Ishikawa (cell line): ENCODE measurements around the gene LCLAT1.

Experiments used
- CEBPB ChIP-seq: IDR thresholded peaks from 2 replicates; pipeline ENCODE4 v1.6.1; 2012
- CREB1 ChIP-seq: IDR thresholded peaks from 2 replicates; pipeline ENCODE4 v1.6.1; 2012; ENCODE audit warnings: low read depth
- EGR1 ChIP-seq: IDR thresholded peaks from 2 replicates; pipeline ENCODE4 v1.6.1; 2012
- EP300 ChIP-seq: IDR thresholded peaks from 2 replicates; pipeline ENCODE4 v1.6.1; 2012; ENCODE audit warnings: borderline replicate concordance
- FOXM1 ChIP-seq: IDR thresholded peaks from 2 replicates; pipeline ENCODE4 v1.6.1; 2012; ENCODE audit warnings: low read depth, borderline replicate concordance
- MAX ChIP-seq: IDR thresholded peaks from 2 replicates; pipeline ENCODE4 v1.6.1; 2012
- NFIC ChIP-seq: IDR thresholded peaks from 2 replicates; pipeline ENCODE4 v1.6.1; 2012
- RAD21 ChIP-seq: IDR thresholded peaks from 2 replicates; pipeline ENCODE4 v1.6.1; 2012; ENCODE audit warnings: low read depth
- REST ChIP-seq: IDR thresholded peaks from 2 replicates; pipeline ENCODE4 v1.6.1; 2012; ENCODE audit warnings: low read depth, mild to moderate bottlenecking
- TAF1 ChIP-seq: IDR thresholded peaks from 2 replicates; pipeline ENCODE4 v1.6.1; 2012; ENCODE audit warnings: low read depth, mild to moderate bottlenecking
- TCF12 ChIP-seq: IDR thresholded peaks from 2 replicates; pipeline ENCODE4 v1.6.1; 2012; ENCODE audit warnings: low read depth
- TEAD4 ChIP-seq: IDR thresholded peaks from 2 replicates; pipeline ENCODE4 v1.6.1; 2012
- YY1 ChIP-seq: IDR thresholded peaks from 2 replicates; pipeline ENCODE4 v1.6.1; 2012; ENCODE audit warnings: low read depth
- ZBTB7A ChIP-seq: IDR thresholded peaks from 2 replicates; pipeline ENCODE4 v1.6.1; 2012; ENCODE audit warnings: low read depth
- TF ChIP-seq, protein P1 (sequence below): IDR thresholded peaks from 2 replicates; pipeline ENCODE4 v1.6.1; 2012

Gene LCLAT1

GRCh38 chr2:30636311-30636710 lies 189.3 kb downstream of the LCLAT1 start:
- TF ChIP-seq CREB1 (no peak), FOXM1 (no peak), TCF12 (no peak), CEBPB (no peak), TEAD4 (no peak), REST (no peak), ZBTB7A (no peak), EP300 (no peak), TAF1 (no peak), YY1 (no peak), EGR1 (no peak), NFIC (no peak), RAD21 (no peak), MAX (no peak)
- TF ChIP-seq, protein P1, sequence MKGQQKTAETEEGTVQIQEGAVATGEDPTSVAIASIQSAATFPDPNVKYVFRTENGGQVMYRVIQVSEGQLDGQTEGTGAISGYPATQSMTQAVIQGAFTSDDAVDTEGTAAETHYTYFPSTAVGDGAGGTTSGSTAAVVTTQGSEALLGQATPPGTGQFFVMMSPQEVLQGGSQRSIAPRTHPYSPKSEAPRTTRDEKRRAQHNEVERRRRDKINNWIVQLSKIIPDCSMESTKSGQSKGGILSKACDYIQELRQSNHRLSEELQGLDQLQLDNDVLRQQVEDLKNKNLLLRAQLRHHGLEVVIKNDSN = no peak

- no peak for TF ChIP-seq YY1
- no peak for TF ChIP-seq REST
- TF ChIP-seq TCF12 = no peak
- no peak for TF ChIP-seq TAF1
- no peak for TF ChIP-seq RAD21
- TF ChIP-seq CEBPB = no peak
- TF ChIP-seq FOXM1 = no peak
- no peak for TF ChIP-seq EP300
- TF ChIP-seq NFIC = no peak
- TF ChIP-seq ZBTB7A = no peak
- no peak for TF ChIP-seq TEAD4
- TF ChIP-seq, protein P1 = no peak
- no peak for TF ChIP-seq EGR1
- no peak for TF ChIP-seq CREB1
- no peak for TF ChIP-seq MAX
Observed at GRCh38 chr2:30639836-30640235, 192.8 kb downstream of the LCLAT1 start.

DNA sequence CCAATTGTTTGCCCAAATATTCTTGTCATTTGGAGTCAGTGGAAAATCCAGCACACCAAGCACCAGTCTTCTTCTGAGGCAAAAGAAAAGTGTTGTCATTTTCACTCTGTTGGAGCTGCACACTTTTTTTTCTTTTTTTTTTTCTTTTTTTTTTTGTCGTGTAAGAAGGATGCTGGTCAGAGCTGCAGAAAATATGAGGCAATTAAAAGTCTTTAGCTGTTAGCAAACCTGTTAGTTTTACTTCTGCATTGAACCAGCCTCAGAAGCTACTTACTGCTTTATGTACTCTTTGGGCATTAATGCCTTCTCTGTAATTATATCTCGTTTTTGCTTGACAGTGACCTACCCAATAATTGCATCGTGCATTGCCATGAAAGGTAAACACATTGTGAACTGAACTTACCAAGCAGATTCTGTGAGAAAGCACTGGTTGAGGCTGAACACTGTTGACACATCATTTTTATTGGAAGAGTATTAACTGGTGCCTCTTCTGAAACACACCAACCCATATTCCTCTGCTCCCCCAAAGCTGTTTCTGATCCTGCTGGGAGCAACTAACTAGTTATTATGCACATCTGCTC lies 194.8 kb downstream of the LCLAT1 start:
- TF ChIP-seq MAX = no peak

DNA sequence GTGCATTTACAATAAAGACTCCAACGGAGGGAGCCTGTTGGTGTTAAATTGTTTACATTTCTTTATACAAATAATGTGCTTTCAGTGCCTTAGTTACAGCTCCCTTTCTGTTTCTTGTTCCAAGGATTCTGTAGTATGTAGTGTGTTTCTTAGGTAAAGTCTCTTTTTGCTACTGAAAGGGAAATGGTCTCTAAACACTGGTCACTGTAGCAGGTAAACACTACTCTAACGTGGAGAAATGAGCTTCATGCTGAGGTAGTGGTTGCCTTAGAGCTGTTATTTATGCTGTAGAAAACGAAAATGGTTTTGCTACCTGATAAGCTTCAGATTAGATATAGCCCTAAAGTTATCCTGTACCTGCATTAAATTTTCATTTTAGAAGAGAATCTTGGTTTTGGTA lies 196.6 kb downstream of the LCLAT1 start:
- TF ChIP-seq TCF12 (no peak), REST (no peak), FOXM1 (no peak), EGR1 (no peak), TAF1 (no peak), CEBPB (no peak), RAD21 (no peak), MAX (no peak), EP300 (no peak), TEAD4 (no peak), ZBTB7A (no peak), NFIC (no peak), CREB1 (no peak), YY1 (no peak)
- TF ChIP-seq, protein P1 = no peak
